ENCODE data around the gene RNF26. TPM values are rescaled to one million over a fixed set of nuclear protein-coding genes. Genes with fewer than 3 reads are reported as not detected.

Gene RNF26
- total and polyA plus RNA-seq, 5 donors from 2014 or later = 21.0 to 38.3 (median 37.2) TPM

- H3K27ac Mint-ChIP-seq = no peak overlapping the region
- no peak for DNase-seq
- no peak for ATAC-seq (ENCODE audit: low read depth in 2 of 2)
- H3K36me3 Mint-ChIP-seq = peaks cover 11% of the 10 kb centered on the region
- peaks cover 0 to 5% (median 0%) of the 10 kb centered on the region in 7 donors for H3K9me3 Mint-ChIP-seq
- Histone ChIP-seq H3K27me3 (ENCODE audit: control insufficient read depth, insufficient read depth, low read length) (peaks cover 4% of the 10 kb centered on the region), H3K27ac (ENCODE audit: insufficient read depth, low read length, poor library complexity, severe bottlenecking) (no peak overlapping the region), H3K36me3 (ENCODE audit: control insufficient read depth, insufficient read depth, low read length) (no peaks in the 10 kb centered on the region), H3K9me3 (ENCODE audit: control insufficient read depth in 2 of 2, low read length in 2 of 2) (no peaks in the 10 kb centered on the region), H3K4me3 (ENCODE audit: low read depth, low read length) (no peak overlapping the region), H3K4me1 (ENCODE audit: control insufficient read depth, insufficient read depth, low read length, poor library complexity, severe bottlenecking) (peaks cover 35% of the 10 kb centered on the region)
- H3K4me1 Mint-ChIP-seq = peaks cover 8 to 53% (median 29%) of the 10 kb centered on the region in 4 donors
- H3K27me3 Mint-ChIP-seq = peaks cover 47% of the 10 kb centered on the region
- H3K4me3 Mint-ChIP-seq = peak overlapping the region in 3 of 4 donors; percentile 54 to 66 (median 65)
Measured at GRCh38 chr11:119338965-119339588, 4.8 kb downstream of the RNF26 start.

- no peak overlapping the region for H3K27ac ChIP-seq (ENCODE audit: insufficient read depth, low read length, poor library complexity, severe bottlenecking)
- H3K27me3 ChIP-seq (ENCODE audit: control insufficient read depth, insufficient read depth, low read length) = peaks cover 4% of the 10 kb centered on the region
- no peak overlapping the region for H3K4me3 ChIP-seq (ENCODE audit: low read depth, low read length)
- peak overlapping the region in 2 of 4 donors; percentile 65 to 66 for H3K4me3 Mint-ChIP-seq
- ATAC-seq (ENCODE audit: low read depth in 2 of 2) = no peak
- peaks cover 5 to 49% (median 26%) of the 10 kb centered on the region in 4 donors for H3K4me1 Mint-ChIP-seq
- no peaks in the 10 kb centered on the region for H3K36me3 ChIP-seq (ENCODE audit: control insufficient read depth, insufficient read depth, low read length)
- H3K4me1 ChIP-seq (ENCODE audit: control insufficient read depth, insufficient read depth, low read length, poor library complexity, severe bottlenecking) = peaks cover 32% of the 10 kb centered on the region
- H3K27me3 Mint-ChIP-seq = peaks cover 46% of the 10 kb centered on the region
- no peak for DNase-seq
- no peaks in the 10 kb centered on the region for H3K9me3 ChIP-seq (ENCODE audit: control insufficient read depth in 2 of 2, low read length in 2 of 2)
- peaks cover 11% of the 10 kb centered on the region for H3K36me3 Mint-ChIP-seq
- H3K27ac Mint-ChIP-seq = no peak overlapping the region
- H3K9me3 Mint-ChIP-seq = peaks cover 0 to 5% (median 0%) of the 10 kb centered on the region in 7 donors
Measured at GRCh38 chr11:119339589-119340334, 5.4 kb downstream of the RNF26 start.

DNA sequence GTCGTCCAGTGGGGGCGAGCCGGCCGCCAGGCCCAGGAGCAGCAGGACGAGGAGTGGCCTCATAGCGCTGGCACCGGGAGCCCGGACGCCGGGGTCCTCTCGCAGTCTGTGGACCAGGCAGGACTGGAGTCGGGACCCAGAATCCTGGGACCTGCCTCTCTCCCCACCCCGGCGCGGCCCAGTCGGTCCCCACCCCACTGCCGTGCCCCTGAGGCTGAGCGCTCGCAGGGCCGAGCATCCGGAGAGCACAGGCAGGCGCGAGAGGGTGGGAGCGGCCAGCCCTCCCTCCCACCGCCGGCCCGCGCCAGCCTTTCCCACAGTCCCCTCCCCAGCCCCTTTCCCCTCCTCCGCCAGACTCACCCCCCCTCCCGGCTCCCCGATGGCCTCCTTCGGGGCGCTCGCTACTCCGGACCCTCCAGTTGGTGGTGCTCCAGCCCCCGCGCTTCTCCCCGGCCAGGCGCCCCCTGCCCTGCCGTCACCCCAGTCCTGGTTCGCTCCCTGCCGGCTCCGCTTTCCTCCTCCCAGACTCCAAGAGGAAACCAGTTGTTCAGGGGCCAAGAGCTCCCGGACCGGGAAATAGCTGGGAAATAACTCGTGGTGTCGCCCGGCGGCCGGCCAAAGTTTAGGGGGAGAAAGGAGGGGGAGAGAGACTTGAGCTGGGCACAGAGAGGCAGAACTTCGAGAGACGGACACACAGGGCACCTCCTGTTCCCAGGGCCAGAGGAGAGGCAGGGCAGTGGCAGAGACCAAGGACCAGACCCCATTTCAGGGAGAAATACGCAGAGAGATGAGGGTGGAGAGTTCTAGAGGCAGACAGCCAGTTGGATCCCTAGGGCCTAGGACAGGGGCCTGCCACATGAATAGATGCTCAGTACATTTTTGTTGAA, 6.3 kb downstream of the RNF26 start, which contains the start of gene C1QTNF5:
Gene C1QTNF5 (minus strand): TSS at position 549 of the 887 bp plus-strand sequence. CDS start 486 bp downstream, at position 63.
- H3K27ac ChIP-seq (ENCODE audit: insufficient read depth, low read length, poor library complexity, severe bottlenecking) = no peak within 1 kb of the TSS
- no peak within 1 kb of the TSS for H3K4me3 ChIP-seq (ENCODE audit: low read depth, low read length)
- Mint-ChIP-seq H3K4me3 (peak within 1 kb of the TSS; percentile 15 to 52 (median 20)), H3K27ac (no peak within 1 kb of the TSS), H3K9me3 (peaks cover 0 to 5% (median 0%) of the 10 kb centered on the region in 7 donors), H3K36me3 (peaks cover 11% of the 10 kb centered on the region), H3K4me1 (peaks cover 5 to 40% (median 22%) of the 10 kb centered on the region in 4 donors), H3K27me3 (peaks cover 52% of the 10 kb centered on the region)
- ATAC-seq (ENCODE audit: low read depth in 2 of 2) = no peak
- no peaks in the 10 kb centered on the region for H3K36me3 ChIP-seq (ENCODE audit: control insufficient read depth, insufficient read depth, low read length)
- H3K4me1 ChIP-seq (ENCODE audit: control insufficient read depth, insufficient read depth, low read length, poor library complexity, severe bottlenecking) = peaks cover 25% of the 10 kb centered on the region
- DNase-seq = no peak
- peaks cover 4% of the 10 kb centered on the region for H3K27me3 ChIP-seq (ENCODE audit: control insufficient read depth, insufficient read depth, low read length)
- no peaks in the 10 kb centered on the region for H3K9me3 ChIP-seq (ENCODE audit: control insufficient read depth in 2 of 2, low read length in 2 of 2)

DNA sequence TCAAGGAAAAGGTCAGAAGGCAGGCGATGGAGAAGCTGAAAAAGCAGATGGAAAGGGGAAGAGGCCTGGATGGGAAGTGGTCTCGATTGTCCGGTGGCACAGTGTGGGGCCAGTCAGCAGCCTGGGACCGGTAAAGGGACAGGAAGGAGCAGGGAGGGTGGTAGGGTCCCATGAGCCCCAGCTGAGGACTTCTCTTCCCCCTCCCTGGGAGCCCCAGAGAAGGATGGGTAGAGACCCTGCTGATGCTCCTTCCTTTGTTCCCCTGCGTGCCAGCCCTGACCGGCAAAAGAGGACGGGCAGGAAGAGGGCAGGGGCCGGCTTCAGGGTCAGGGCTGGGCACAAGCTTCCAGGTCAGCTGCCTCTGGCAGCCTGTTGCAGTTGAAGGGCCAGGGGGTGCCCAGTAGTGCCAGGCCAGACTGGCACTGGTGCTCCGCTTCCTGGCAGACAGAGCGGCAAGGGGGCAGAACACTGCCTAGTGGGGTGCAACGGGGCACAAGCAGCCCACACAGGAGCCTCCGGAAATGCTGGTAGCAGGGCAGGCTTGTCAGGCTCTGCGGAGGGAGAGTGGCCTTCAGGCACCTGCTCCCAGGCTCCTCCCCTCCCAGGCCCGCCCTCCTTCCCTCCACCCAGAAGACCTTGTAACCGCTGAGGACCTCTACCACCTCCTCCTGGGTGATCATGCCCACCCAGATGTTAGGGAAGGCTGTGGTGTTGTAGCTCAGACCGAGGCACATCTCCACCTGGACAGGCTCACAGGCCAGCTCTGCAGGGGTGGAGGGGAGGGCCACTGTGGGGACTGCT, 7.1 kb downstream of the RNF26 start:
- H3K27ac ChIP-seq (ENCODE audit: insufficient read depth, low read length, poor library complexity, severe bottlenecking) = no peak overlapping the region
- no peak overlapping the region for H3K4me3 ChIP-seq (ENCODE audit: low read depth, low read length)
- no peak for DNase-seq
- Mint-ChIP-seq H3K27ac (no peak overlapping the region), H3K4me1 (peaks cover 5 to 34% (median 17%) of the 10 kb centered on the region in 4 donors), H3K4me3 (peak overlapping the region; percentile 15 to 52 (median 20)), H3K36me3 (peaks cover 9% of the 10 kb centered on the region), H3K27me3 (peaks cover 55% of the 10 kb centered on the region), H3K9me3 (peaks cover 0 to 5% (median 0%) of the 10 kb centered on the region in 7 donors)
- no peaks in the 10 kb centered on the region for H3K36me3 ChIP-seq (ENCODE audit: control insufficient read depth, insufficient read depth, low read length)
- no peak for ATAC-seq (ENCODE audit: low read depth in 2 of 2)
- H3K27me3 ChIP-seq (ENCODE audit: control insufficient read depth, insufficient read depth, low read length) = peaks cover 4% of the 10 kb centered on the region
- no peaks in the 10 kb centered on the region for H3K9me3 ChIP-seq (ENCODE audit: control insufficient read depth in 2 of 2, low read length in 2 of 2)
- peaks cover 25% of the 10 kb centered on the region for H3K4me1 ChIP-seq (ENCODE audit: control insufficient read depth, insufficient read depth, low read length, poor library complexity, severe bottlenecking)

DNA sequence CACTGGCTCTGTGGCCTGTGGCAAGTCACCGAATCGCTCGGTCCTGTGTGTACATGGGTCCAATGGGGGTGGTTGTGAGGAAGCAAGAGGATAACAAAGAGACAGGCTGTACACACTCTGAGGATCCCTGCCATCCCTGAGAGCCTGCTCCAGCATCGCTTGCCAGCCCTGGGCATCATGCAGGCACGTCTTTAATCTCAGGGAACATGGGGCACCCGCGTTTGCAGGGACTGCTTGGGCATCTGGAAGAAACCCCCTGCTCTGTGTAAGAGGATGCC, 7.6 kb downstream of the RNF26 start:
- H3K27me3 ChIP-seq (ENCODE audit: control insufficient read depth, insufficient read depth, low read length) = peaks cover 4% of the 10 kb centered on the region
- H3K36me3 Mint-ChIP-seq = peaks cover 7% of the 10 kb centered on the region
- H3K27me3 Mint-ChIP-seq = peaks cover 59% of the 10 kb centered on the region
- H3K4me3 Mint-ChIP-seq = no peak overlapping the region
- H3K27ac ChIP-seq (ENCODE audit: insufficient read depth, low read length, poor library complexity, severe bottlenecking) = no peak overlapping the region
- H3K9me3 ChIP-seq (ENCODE audit: control insufficient read depth in 2 of 2, low read length in 2 of 2) = no peaks in the 10 kb centered on the region
- H3K9me3 Mint-ChIP-seq = peaks cover 0 to 7% (median 0%) of the 10 kb centered on the region in 7 donors
- no peak overlapping the region for H3K4me3 ChIP-seq (ENCODE audit: low read depth, low read length)
- peaks cover 25% of the 10 kb centered on the region for H3K4me1 ChIP-seq (ENCODE audit: control insufficient read depth, insufficient read depth, low read length, poor library complexity, severe bottlenecking)
- H3K27ac Mint-ChIP-seq = no peak overlapping the region
- H3K36me3 ChIP-seq (ENCODE audit: control insufficient read depth, insufficient read depth, low read length) = no peaks in the 10 kb centered on the region
- peaks cover 5 to 28% (median 14%) of the 10 kb centered on the region in 4 donors for H3K4me1 Mint-ChIP-seq
- DNase-seq = no peak
- no peak for ATAC-seq (ENCODE audit: low read depth in 2 of 2)

GRCh38 chr11:119342362-119343130, 8.2 kb downstream of the RNF26 start:
- peaks cover 5 to 24% (median 14%) of the 10 kb centered on the region in 4 donors for H3K4me1 Mint-ChIP-seq
- no peak overlapping the region for H3K27ac ChIP-seq (ENCODE audit: insufficient read depth, low read length, poor library complexity, severe bottlenecking)
- no peak overlapping the region for H3K27ac Mint-ChIP-seq
- H3K36me3 ChIP-seq (ENCODE audit: control insufficient read depth, insufficient read depth, low read length) = no peaks in the 10 kb centered on the region
- DNase-seq (no peak), ATAC-seq (ENCODE audit: low read depth in 2 of 2) (no peak)
- H3K9me3 ChIP-seq (ENCODE audit: control insufficient read depth in 2 of 2, low read length in 2 of 2) = no peaks in the 10 kb centered on the region
- H3K27me3 Mint-ChIP-seq = peaks cover 60% of the 10 kb centered on the region
- H3K4me3 ChIP-seq (ENCODE audit: low read depth, low read length) = no peak overlapping the region
- H3K4me3 Mint-ChIP-seq = peak overlapping the region in 1 of 4 donors; percentile 45
- H3K36me3 Mint-ChIP-seq = peaks cover 3% of the 10 kb centered on the region
- H3K27me3 ChIP-seq (ENCODE audit: control insufficient read depth, insufficient read depth, low read length) = peaks cover 4% of the 10 kb centered on the region
- H3K4me1 ChIP-seq (ENCODE audit: control insufficient read depth, insufficient read depth, low read length, poor library complexity, severe bottlenecking) = peaks cover 25% of the 10 kb centered on the region
- peaks cover 0 to 7% (median 0%) of the 10 kb centered on the region in 7 donors for H3K9me3 Mint-ChIP-seq

Data from CD4-positive, CD25-positive, alpha-beta regulatory T cell (primary cell).